Femur (tissue), 1 donor: Measurements from ENCODE around the gene GP1BA.

Experiments
- DNase-seq: peaks from one replicate; pipeline ENCODE4 v3.0.0-alpha.2; 2017

The GP1BA gene

GRCh38 chr17:4938688-4939545 lies 6.8 kb downstream of the GP1BA start:
- DNase-seq, result no peak

DNA sequence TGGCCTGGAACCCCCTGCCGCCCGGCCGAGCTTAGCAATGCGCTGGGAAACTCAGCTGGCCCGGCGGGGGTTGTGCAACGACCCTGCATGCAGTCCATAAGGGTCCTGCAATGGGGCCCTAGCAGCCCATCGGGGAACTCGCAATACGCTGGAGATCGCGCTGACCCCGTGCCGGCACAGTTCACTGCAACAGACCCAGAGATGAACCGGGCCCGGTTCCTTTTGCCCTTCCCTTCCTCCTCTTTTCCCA lies 7.4 kb downstream of the GP1BA start:
- no peak for DNase-seq

- peak; percentile 99 for DNase-seq
Observed at GRCh38 chr17:4939796-4940554, 7.9 kb downstream of the GP1BA start, which contains the start of the genes RNF167 and SLC25A11. Gene RNF167, plus strand, starts transcription at chr17:4940268. Its CDS starts 642 bp downstream, at chr17:4940910. Gene SLC25A11, minus strand, starts transcription at chr17:4940046. Its CDS starts 136 bp downstream, at chr17:4939910.

DNA sequence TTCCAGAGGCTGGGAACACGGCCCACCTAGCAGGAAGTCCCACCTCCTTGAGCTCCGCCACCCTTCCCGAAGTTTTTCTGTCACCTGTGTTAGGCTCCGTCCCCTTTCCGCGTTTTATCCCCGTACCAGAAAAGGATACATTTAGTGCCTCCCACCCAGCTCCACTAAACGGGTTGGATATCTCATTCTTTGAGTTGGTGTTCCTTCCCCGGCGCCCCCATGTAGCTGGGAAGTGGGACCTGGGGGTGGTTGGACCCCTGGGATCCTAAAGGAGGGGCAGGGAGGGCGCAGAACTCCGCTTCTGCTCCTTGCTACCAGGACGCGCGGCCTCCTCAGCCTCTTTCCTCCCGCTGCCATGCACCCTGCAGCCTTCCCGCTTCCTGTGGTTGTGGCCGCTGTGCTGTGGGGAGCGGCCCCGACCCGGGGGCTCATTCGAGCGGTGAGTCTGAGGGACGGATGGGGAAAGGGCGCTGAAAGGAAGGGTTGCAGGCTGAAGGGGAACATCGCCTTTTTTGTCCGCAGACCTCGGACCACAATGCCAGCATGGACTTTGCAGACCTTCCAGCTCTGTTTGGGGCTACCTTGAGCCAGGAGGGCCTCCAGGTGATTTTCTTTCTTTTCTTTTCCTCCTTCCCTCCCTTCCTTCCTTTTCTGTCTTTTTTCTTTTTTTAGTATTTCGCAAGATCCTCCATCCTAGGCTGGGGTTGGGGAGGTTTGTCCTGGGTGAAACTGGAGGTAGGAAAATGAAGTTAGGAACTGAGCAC lies 8.7 kb downstream of the GP1BA start:
- no peak for DNase-seq

GRCh38 chr17:4941319-4941610 lies 9.2 kb downstream of the GP1BA start:
- DNase-seq, result no peak

DNA sequence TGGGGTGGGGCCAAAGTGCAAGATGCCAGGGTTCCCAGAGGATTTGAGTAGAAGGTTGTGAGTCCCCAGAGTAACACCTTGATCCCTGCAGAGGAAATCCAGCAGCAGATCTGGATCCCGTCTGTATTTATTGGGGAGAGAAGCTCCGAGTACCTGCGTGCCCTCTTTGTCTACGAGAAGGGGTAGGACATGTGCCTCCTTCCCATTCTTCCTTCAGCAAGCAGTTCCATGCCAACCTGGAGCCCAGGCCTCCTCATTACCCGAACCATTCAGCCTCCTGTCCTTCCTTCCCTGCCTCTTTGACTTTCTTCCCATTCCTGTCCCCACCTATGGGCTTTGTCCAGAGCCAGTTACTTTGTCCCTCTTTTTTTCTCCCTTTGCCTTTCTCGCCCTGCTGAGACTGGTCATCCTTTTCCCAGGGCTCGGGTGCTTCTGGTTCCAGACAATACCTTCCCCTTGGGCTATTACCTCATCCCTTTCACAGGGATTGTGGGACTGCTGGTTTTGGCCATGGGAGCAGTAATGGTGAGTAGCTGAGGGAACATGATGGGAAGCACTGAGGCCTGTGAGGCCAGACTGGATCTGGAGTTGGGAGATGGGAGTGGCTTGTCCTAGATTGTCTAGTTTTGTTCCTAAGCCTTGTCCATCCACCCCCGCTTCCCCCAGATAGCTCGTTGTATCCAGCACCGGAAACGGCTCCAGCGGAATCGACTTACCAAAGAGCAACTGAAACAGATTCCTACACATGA lies 10.9 kb downstream of the GP1BA start:
- DNase-seq, result no peak

DNA sequence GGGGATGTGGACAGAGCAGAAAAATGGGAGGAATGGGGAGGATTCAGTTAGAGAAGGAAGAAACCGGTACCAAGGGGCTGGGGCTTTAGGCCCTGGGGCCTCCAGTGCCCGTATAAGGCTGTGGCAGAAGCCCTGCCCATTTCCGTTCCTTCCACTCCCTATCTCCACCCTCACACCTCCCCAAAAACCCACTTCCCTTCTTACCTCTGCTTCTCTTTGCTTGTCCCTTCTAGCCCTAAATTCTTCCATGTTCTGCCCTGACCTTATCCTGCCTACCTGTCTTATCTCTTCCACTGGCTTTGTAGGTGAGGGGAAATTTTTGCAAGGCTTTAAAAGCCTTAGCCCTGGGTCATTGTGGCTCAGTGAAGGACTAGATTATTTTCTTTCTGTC lies 12.1 kb downstream of the GP1BA start:
- no peak for DNase-seq

GRCh38 chr17:4944554-4945175 lies 12.6 kb downstream of the GP1BA start:
- no peak for DNase-seq

GRCh38 chr17:4945176-4945943 lies 13.3 kb downstream of the GP1BA start:
- DNase-seq, result no peak

DNA sequence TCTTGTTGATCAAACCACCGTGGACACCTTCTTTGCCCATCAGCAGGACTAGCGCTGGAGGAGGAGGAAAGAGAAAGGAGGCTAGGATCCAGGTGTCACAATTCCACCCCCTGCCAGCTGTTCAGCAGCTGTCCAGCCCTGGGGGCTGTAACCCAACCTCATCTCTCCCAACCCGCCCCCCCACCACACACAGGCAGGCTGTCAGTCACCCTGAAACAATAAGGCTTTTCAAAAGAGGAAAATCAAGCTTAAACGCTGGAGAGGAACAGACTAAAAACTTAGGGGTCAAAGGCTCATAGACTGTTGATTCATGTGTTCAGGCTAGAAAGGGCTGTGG lies 13.8 kb downstream of the GP1BA start:
- DNase-seq, result no peak

- no peak for DNase-seq
Observed at GRCh38 chr17:4946312-4946976, 14.4 kb downstream of the GP1BA start.

GRCh38 chr17:4947010-4947410 lies 14.9 kb downstream of the GP1BA start:
- DNase-seq, result no peak

GRCh38 chr17:4947411-4948165 lies 15.5 kb downstream of the GP1BA start:
- peak; percentile 79 for DNase-seq

DNA sequence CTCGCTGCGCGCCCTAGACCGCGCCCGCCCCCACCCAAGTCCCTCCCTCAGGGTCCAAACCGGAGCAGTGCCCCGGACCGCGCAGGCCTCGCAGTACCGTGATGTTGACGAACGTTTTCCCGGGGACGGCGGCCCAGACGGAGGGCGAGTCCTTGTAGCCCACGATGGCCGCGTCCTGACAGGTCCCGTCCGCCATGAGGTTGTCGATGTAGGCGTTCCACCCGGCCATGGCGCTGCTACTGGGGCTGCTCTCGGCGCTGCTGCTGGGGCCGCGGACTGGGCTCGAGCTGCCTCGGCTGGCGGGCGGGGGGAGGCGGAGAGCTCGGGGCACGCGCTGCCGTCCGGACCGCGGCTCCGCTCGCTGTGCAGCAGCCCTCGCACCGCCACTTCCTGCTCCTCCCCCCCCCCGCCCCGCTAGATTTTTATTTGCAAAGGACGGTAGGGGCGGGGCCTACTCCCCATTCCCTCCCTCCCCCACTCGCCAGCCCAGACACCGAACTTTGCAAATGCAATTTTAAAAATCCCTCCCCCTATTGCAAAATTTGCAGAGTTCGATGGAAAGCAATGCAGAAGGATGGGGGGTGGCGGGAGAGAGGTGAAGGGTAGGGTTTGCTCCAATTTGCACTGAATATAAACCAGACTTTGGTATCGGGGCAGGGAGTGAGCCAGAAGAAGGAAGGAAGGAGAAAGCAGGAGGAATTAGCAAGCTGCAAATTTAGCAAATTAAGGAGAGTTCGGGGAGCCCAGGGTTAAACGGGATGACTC lies 16.3 kb downstream of the GP1BA start, which contains the start of gene PFN1:
TSS of gene PFN1 (minus strand) at position 365 of the 765 bp plus-strand sequence. CDS start at position 229, 136 bp downstream.
- DNase-seq, result peak; percentile 95

DNA sequence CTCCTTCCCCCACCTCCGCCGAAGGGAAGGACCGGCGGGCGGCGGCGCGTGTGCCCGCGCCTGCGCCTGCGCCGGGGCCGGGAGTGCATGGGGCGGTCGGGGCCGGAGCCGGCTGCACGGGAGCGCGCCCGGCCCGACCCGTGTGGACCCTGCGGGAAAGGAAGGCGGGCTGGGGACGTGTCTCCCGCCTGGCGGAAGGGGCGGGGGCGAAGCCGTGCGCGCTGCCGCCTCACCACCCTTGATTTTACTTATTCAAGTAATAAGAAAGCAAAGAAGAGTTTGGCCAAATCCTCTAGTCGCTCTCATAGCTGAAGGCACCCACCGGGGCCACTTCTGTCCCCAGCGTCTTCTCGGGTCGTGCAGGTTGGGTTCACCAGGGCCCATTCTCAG lies 16.8 kb downstream of the GP1BA start:
- peak; percentile 93 for DNase-seq

- peak; percentile 79 for DNase-seq
Observed at GRCh38 chr17:4949321-4950074, 17.4 kb downstream of the GP1BA start.

GRCh38 chr17:4950075-4950745 lies 18.1 kb downstream of the GP1BA start:
- peak; percentile 74 for DNase-seq

DNA sequence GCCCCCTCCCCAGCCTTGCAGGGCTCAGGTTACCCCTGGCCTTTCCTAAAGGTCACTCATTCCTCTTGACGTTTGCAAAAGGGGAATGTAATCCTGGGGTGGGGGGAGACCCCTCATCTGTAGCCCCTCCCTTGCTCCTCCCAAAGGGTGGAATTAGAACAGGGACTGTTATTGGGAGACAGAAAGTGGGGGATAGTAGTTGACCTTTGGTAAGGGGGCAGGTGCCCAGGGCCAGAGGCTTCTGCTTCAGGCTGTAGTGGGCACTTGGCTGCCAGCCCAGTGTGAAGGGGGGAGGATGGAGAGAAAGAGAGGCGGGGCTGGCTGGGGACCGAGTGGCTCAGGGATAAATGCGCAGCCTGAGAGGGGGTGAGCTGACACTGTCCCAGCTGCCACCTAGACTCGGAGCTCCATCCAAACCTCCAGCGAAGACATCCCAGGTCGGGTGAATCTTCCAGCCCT lies 18.7 kb downstream of the GP1BA start, which contains the start of gene ENO3:
TSS of gene ENO3 (plus strand) at position 374 of the 459 bp plus-strand sequence. CDS start 711 bp downstream, outside the sequence.
- DNase-seq, result peak; percentile 72
